ENCODE data around the gene SLC39A3. TPM values are rescaled to one million over a fixed set of nuclear protein-coding genes. Genes with fewer than 3 reads are reported as not detected.

The SLC39A3 gene
- total and polyA plus RNA-seq, 12 donors: 25.1 to 75.8 (median 41.8) TPM

DNA sequence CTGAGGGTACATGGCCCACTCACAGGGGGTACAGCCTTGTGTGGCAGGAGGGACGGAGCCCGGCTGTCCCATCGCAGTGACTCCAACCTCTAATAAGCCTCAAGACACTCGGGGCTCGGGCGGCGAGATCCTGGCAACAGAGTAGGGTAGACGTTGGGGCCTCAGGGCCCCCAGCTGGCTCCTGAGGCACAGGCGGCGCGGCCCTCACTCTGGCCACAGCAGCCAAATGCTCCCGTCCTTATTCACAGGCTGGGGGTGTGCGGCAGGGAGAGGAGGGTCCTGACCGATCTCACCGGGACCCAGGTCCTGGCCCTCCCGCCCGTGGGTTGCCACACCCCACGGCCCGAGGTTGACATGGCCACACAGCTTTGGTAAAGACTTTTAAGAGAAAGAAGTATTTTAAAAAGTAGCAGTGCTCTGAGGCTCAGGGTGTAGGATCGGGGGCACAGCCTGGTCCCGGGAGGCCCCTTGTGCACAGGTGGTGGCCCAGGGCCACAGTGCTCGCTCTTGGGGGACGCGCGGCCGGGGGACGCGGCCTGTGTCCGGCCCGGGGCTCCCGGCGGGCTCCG, 7.6 kb downstream of the SLC39A3 start:
- Histone ChIP-seq H3K9me3 (replicated peaks in 1 of 3) (no peaks in the 10 kb centered on the region), H3K27ac (no peak overlapping the region), H3K4me1 (replicated peaks in 1 of 2) (no peaks in the 10 kb centered on the region), H3K4me3 (no peak overlapping the region), H3K27me3 (no peaks in the 10 kb centered on the region), H3K36me3 (replicated peaks in 1 of 2) (peaks cover 0 to 17% of the 10 kb centered on the region in 2 donors)
- TF ChIP-seq, protein P1, sequence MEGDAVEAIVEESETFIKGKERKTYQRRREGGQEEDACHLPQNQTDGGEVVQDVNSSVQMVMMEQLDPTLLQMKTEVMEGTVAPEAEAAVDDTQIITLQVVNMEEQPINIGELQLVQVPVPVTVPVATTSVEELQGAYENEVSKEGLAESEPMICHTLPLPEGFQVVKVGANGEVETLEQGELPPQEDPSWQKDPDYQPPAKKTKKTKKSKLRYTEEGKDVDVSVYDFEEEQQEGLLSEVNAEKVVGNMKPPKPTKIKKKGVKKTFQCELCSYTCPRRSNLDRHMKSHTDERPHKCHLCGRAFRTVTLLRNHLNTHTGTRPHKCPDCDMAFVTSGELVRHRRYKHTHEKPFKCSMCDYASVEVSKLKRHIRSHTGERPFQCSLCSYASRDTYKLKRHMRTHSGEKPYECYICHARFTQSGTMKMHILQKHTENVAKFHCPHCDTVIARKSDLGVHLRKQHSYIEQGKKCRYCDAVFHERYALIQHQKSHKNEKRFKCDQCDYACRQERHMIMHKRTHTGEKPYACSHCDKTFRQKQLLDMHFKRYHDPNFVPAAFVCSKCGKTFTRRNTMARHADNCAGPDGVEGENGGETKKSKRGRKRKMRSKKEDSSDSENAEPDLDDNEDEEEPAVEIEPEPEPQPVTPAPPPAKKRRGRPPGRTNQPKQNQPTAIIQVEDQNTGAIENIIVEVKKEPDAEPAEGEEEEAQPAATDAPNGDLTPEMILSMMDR (IDR thresholded peaks at IDR 0.05): no peak
- no peak for TF ChIP-seq POLR2A (IDR thresholded peaks at IDR 0.05)
- no peak for DNase-seq
- WGBS, 4 donors: 92 to 96% (median 94%) methylated on average over 19 to 33 of the region's 33 CpGs
- intact Hi-C loops (cut with DNase I): no loop called here

- Histone ChIP-seq H3K4me1 (replicated peaks in 1 of 2) (no peaks in the 10 kb centered on the region), H3K27me3 (peaks cover 5% of the 10 kb centered on the region), H3K4me3 (no peak overlapping the region), H3K27ac (no peak overlapping the region), H3K36me3 (replicated peaks in 1 of 2) (peaks cover 0 to 13% of the 10 kb centered on the region in 2 donors), H3K9me3 (replicated peaks in 1 of 3) (no peaks in the 10 kb centered on the region)
- 79 to 94% (median 86%) methylated on average over 13 to 41 of the region's 41 CpGs for WGBS, 4 donors
- intact Hi-C loops (cut with DNase I): no loop called here
- no peak for TF ChIP-seq POLR2A (IDR thresholded peaks at IDR 0.05)
- TF ChIP-seq, protein P1 (IDR thresholded peaks at IDR 0.05): no peak
- no peak for DNase-seq
These were observed 8.4 kb downstream of the SLC39A3 start for GRCh38 chr19:2731181-2731995.

GRCh38 chr19:2729943-2730818, 9.6 kb downstream of the SLC39A3 start:
- DNase-seq: no peak
- Histone ChIP-seq H3K27ac (no peak overlapping the region), H3K36me3 (replicated peaks in 1 of 2) (peaks cover 0 to 7% of the 10 kb centered on the region in 2 donors), H3K4me1 (replicated peaks in 1 of 2) (no peaks in the 10 kb centered on the region), H3K4me3 (no peak overlapping the region), H3K9me3 (replicated peaks in 1 of 3) (no peaks in the 10 kb centered on the region), H3K27me3 (peaks cover 5% of the 10 kb centered on the region)
- TF ChIP-seq, protein P1 (IDR thresholded peaks at IDR 0.05): no peak
- no peak for TF ChIP-seq POLR2A (IDR thresholded peaks at IDR 0.05)
- 87 to 92% (median 88%) methylated on average over 15 to 26 of the region's 26 CpGs for WGBS, 4 donors
- intact Hi-C loops (cut with DNase I): no loop called here

Measured in adrenal gland (tissue), 12 donors.